A549 treated with CpdA at 1 μM for 4 hours (cell line): ENCODE measurements around the gene NOXO1. TPM values are rescaled to one million over a fixed set of nuclear protein-coding genes. Genes with fewer than 3 reads are reported as not detected.

Source experiments
- total RNA-seq: library from RNA; stranded (reverse); fragments of 200-300 nt; extraction: Qiagen RNA extraction; gene quantifications from 5 replicates; pipeline ENCODE4 v1.2.3, GENCODE V29; 2022; ENCODE audit warnings: low read depth

NOXO1 gene, protein sequence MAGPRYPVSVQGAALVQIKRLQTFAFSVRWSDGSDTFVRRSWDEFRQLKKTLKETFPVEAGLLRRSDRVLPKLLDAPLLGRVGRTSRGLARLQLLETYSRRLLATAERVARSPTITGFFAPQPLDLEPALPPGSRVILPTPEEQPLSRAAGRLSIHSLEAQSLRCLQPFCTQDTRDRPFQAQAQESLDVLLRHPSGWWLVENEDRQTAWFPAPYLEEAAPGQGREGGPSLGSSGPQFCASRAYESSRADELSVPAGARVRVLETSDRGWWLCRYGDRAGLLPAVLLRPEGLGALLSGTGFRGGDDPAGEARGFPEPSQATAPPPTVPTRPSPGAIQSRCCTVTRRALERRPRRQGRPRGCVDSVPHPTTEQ
- 0.12 to 0.33 TPM (median 0.25 TPM) in 4 of 5 replicates, not detected in the other for total RNA-seq

GRCh38 chr16:1981398-1981836 lies at the start of gene NOXO1:
TSS of gene NOXO1 (minus strand) at chr16:1981469. CDS start at chr16:1981179, 290 bp downstream.

DNA sequence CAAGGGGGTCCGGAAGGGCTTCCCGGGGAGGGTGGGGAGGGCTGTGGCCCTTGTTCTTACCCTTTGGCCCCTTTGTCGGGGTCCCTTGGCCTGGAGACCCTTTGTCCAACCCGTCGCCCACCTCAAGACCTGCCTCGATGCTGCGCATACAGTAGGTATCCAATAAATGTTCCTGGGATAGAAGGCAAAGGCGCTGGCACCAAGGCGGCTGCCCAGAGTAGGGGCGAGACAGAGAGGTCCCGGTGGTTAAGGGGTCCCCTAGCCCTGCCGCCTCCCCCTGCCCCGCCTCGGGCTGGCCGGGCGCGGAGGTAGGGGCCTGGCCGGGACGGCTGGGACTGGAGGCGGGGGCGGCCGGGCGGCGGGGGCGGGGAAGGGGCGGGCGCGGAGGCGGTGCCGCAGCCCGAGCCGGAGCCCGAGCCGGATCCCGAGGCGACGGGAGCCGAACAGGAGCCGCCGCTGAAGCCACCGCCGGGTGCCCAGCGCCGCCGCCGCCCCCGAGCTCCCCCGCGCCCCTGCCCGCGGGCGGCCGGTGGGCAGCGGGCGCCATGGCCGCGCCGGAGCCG lies 45.3 kb upstream of the NOXO1 start, which contains the start of gene NHERF2:
Gene NHERF2 (plus strand): TSS at position 442 of the 563 bp plus-strand sequence. CDS start 104 bp downstream, at position 546.

DNA sequence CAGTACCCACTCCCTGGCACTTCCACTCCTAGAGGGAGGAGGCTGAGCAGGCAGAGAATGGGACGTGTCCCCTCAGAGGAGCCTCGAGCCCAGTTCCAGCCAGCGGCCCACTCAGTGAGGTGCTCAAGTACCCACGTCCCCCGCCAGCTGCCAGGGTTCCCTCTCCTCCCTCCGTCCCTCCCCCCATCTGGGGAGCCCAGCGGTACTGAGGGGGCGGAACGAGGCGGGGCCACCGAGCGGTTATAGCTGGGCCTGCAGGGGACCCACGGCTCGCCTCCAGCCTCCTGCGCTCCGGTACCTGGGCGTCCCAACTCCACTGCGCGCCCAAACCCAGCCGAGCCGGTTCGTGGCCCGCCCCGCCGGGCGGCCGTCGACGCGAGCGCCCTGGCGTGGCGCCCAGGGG lies 38.2 kb upstream of the NOXO1 start, which contains the start of gene NPW:
Gene NPW (plus strand): TSS at position 268 of the 403 bp plus-strand sequence.

GRCh38 chr16:2009791-2010510 lies 28.7 kb upstream of the NOXO1 start, which contains the start of gene ZNF598:
TSS of gene ZNF598 (minus strand) at chr16:2009821.

GRCh38 chr16:1989209-1990100 lies 8.2 kb upstream of the NOXO1 start, which contains the start of gene SYNGR3:
TSS of gene SYNGR3 (plus strand) at chr16:1989970. CDS start at chr16:1990103, 133 bp downstream.

GRCh38 chr16:1983544-1984346 lies 2.5 kb upstream of the NOXO1 start, which contains the start of gene GFER:
TSS of gene GFER (plus strand) at chr16:1984193. CDS start at chr16:1984219, 26 bp downstream.

DNA sequence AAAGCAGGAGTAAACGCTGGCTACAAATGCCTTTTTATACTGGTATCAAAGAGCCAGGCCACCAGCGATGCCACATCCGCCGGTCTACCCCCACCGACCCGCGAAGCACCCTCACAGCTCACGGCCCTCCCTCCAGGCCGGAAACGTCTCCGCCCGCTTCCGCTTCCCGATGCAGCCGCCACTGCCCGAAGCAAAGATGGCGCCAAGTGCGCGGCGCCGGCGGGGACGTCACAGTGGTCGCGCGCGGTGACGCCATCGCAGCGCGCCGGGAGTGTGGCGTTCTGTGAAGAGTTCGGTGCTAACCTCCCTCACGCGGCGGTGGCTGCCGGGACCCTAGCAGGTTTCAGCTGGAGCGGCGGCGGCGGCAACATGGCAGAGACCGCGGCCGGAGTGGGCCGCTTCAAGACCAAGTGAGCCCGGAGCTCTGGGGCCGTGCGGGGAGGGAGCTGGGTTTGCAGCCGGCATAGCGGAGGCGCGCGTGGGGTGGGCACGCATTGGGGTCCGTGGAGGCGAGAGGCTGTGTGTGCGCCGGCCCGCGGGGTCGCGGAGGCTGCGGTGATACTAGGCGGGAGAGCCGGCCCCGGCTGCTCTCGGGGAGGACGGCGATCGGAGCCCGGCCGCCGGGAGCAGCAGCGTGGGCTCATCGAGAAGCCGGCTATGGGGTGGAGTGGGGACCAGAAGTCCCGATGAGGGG lies 9.3 kb downstream of the NOXO1 start, which contains the start of gene TBL3:
Gene TBL3 (plus strand): TSS at position 258 of the 694 bp plus-strand sequence. CDS start 112 bp downstream, at position 370.

GRCh38 chr16:1966460-1966859 lies 14.8 kb downstream of the NOXO1 start, which contains the start of gene RNF151:
TSS of gene RNF151 (plus strand) at chr16:1966856. CDS start at chr16:1966882, 26 bp downstream.

GRCh38 chr16:1964506-1965395 lies 16.5 kb downstream of the NOXO1 start, which contains the start of gene RPS2:
TSS of gene RPS2 (minus strand) at chr16:1964826. CDS start at chr16:1964625, 201 bp downstream.

DNA sequence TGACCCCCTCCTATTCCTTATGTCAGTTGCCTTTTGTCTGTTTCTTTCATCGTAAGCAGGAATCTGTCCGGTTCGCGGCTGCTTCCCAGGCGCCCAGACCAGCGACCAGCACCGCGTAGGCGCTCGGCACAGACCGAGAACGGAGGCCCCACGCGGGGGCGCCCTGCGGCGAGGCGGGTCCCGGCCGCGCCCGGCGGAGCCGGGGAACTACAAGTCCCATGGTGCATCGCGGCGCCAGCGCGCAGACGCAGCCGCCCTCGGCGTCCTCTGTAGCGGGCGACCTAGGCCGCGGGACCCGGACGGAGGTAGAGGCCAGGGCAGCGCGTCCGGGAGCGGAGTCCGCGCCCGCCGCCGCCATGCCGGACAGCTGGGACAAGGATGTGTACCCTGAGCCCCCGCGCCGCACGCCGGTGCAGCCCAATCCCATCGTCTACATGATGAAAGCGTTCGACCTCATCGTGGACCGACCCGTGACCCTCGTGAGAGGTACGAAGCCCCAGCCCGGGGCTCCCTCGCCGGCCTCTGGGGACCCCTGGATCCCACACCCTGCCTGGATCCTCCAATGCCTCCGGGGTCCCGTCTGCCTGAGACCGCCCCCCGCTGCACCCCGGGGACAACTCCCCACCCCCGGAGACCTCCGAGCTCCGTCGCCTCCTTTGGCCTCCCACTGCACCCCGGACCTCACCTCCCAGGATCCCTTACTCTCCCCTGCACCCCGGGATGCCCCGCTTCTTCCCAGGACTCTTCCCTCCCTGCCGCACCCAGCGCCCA lies 21.8 kb downstream of the NOXO1 start, which contains the start of gene NDUFB10:
Gene NDUFB10 (plus strand): TSS at position 270 of the 771 bp plus-strand sequence. CDS start 87 bp downstream, at position 357.

GRCh38 chr16:1942810-1943726 lies 38.2 kb downstream of the NOXO1 start, which contains the start of gene MSRB1:
TSS of gene MSRB1 (minus strand) at chr16:1943199. CDS start at chr16:1943156, 43 bp downstream.

Other genes with a start within 250 kb of the NOXO1 start
- gene NME3, start 209.9 kb downstream of the NOXO1 start, total RNA-seq: 25.3 to 62.4 TPM (median 54.1 TPM) in 5 replicates
- gene EME2, start 208.7 kb downstream of the NOXO1 start, total RNA-seq: 7.4 to 11.9 TPM (median 9.4 TPM) in 5 replicates
- gene MRPS34, start 208.3 kb downstream of the NOXO1 start, total RNA-seq: 159 to 264 TPM (median 239 TPM) in 5 replicates
- 15.8 to 27.6 TPM (median 22.9 TPM) in 5 replicates for gene SPSB3, start 198.9 kb downstream of the NOXO1 start, total RNA-seq
- 54.3 to 94.0 TPM (median 82.4 TPM) in 5 replicates for gene NUBP2, start 198.5 kb downstream of the NOXO1 start, total RNA-seq
- 0.08 to 0.09 TPM in 2 of 5 replicates, not detected in the others for gene IGFALS, start 187.8 kb downstream of the NOXO1 start, total RNA-seq
- gene HAGH, start 154.6 kb downstream of the NOXO1 start, total RNA-seq: 57.1 to 73.9 TPM (median 66.5 TPM) in 5 replicates
- gene FAHD1, start 154.3 kb downstream of the NOXO1 start, total RNA-seq: 41.5 to 50.7 TPM (median 48.3 TPM) in 5 replicates
- 1.5 to 3.1 TPM (median 1.7 TPM) in 5 replicates for gene MEIOB, start 109.3 kb downstream of the NOXO1 start, total RNA-seq
- gene HS3ST6, start 63.1 kb downstream of the NOXO1 start, total RNA-seq: 1.9 to 3.7 TPM (median 3.2 TPM) in 5 replicates
- 24.4 to 35.7 TPM (median 31.6 TPM) in 5 replicates for gene MSRB1, start 38.3 kb downstream of the NOXO1 start, total RNA-seq
- 0.05 TPM in 1 of 5 replicates, not detected in the others for gene RPL3L, start 26.8 kb downstream of the NOXO1 start, total RNA-seq
- 247 to 298 TPM (median 257 TPM) in 5 replicates for gene NDUFB10, start 21.9 kb downstream of the NOXO1 start, total RNA-seq
- 3,412 to 5,470 TPM (median 5,215 TPM) in 5 replicates for gene RPS2, start 16.6 kb downstream of the NOXO1 start, total RNA-seq
- not detected in 5 replicates for gene RNF151, start 14.6 kb downstream of the NOXO1 start, total RNA-seq
- 27.7 to 41.2 TPM (median 34.8 TPM) in 5 replicates for gene TBL3, start 9.4 kb downstream of the NOXO1 start, total RNA-seq
- gene GFER, start 2.7 kb upstream of the NOXO1 start, total RNA-seq: 22.5 to 42.5 TPM (median 40.1 TPM) in 5 replicates
- gene SYNGR3, start 8.5 kb upstream of the NOXO1 start, total RNA-seq: 6.3 to 8.3 TPM (median 6.5 TPM) in 5 replicates
- gene ZNF598, start 28.4 kb upstream of the NOXO1 start, total RNA-seq: 45.0 to 61.1 TPM (median 54.0 TPM) in 5 replicates
- 0.79 to 1.5 TPM (median 1.2 TPM) in 4 of 5 replicates, not detected in the other for gene NPW, start 38.3 kb upstream of the NOXO1 start, total RNA-seq
- gene NHERF2, start 45.4 kb upstream of the NOXO1 start, total RNA-seq: 40.0 to 59.6 TPM (median 58.2 TPM) in 5 replicates
- gene NTHL1, start 66.4 kb upstream of the NOXO1 start, total RNA-seq: 32.1 to 53.3 TPM (median 41.7 TPM) in 5 replicates
- 31.5 to 46.9 TPM (median 33.4 TPM) in 5 replicates for gene TSC2, start 66.5 kb upstream of the NOXO1 start, total RNA-seq
- 40.0 to 54.4 TPM (median 50.1 TPM) in 5 replicates for gene PKD1, start 154.4 kb upstream of the NOXO1 start, total RNA-seq
- gene RAB26, start 167.2 kb upstream of the NOXO1 start, total RNA-seq: 1.8 to 4.3 TPM (median 4.1 TPM) in 5 replicates
- gene TRAF7, start 174.3 kb upstream of the NOXO1 start, total RNA-seq: 42.3 to 59.0 TPM (median 51.2 TPM) in 5 replicates
- gene CASKIN1, start 215.1 kb upstream of the NOXO1 start, total RNA-seq: 0.44 to 3.9 TPM (median 0.57 TPM) in 5 replicates
- 40.2 to 59.3 TPM (median 49.5 TPM) in 5 replicates for gene MLST8, start 224.0 kb upstream of the NOXO1 start, total RNA-seq
- gene BRICD5, start 229.4 kb upstream of the NOXO1 start, total RNA-seq: 4.4 to 7.2 TPM (median 5.3 TPM) in 5 replicates
- gene PGP, start 233.4 kb upstream of the NOXO1 start, total RNA-seq: 15.8 to 34.8 TPM (median 32.5 TPM) in 5 replicates
- 18.9 to 27.2 TPM (median 22.9 TPM) in 5 replicates for gene E4F1, start 242.1 kb upstream of the NOXO1 start, total RNA-seq